GM19395 (cell line): ENCODE measurements around the gene SNPH.

Experiments
- ATAC-seq: cut with Tn5 transposase; IDR thresholded peaks from one replicate; pipeline ENCODE4 v1.9.1; 2021; ENCODE audit warnings: mild to moderate bottlenecking, moderate library complexity; ENCODE audit not compliant: unreplicated experiment

Gene SNPH

DNA sequence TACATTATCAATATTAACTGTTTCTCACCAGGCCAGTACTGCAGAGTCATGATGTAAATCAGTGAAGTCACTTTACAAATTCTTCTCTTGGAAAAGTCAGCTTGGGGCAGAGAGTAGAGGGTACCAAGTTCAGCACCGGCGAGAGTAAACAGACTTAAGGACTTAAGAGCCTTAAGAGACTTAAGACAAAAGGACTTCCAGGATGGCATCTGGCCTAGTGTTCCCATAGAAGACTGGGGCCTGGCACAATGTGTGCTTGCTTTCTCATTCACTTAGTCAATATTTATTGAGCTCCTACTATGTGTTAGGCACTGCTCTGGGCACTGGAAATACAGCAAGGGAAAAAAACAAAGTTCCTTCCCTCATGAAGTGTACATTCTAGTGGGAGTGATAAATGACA lies 1.4 kb upstream of the SNPH start:
- no peak for ATAC-seq

DNA sequence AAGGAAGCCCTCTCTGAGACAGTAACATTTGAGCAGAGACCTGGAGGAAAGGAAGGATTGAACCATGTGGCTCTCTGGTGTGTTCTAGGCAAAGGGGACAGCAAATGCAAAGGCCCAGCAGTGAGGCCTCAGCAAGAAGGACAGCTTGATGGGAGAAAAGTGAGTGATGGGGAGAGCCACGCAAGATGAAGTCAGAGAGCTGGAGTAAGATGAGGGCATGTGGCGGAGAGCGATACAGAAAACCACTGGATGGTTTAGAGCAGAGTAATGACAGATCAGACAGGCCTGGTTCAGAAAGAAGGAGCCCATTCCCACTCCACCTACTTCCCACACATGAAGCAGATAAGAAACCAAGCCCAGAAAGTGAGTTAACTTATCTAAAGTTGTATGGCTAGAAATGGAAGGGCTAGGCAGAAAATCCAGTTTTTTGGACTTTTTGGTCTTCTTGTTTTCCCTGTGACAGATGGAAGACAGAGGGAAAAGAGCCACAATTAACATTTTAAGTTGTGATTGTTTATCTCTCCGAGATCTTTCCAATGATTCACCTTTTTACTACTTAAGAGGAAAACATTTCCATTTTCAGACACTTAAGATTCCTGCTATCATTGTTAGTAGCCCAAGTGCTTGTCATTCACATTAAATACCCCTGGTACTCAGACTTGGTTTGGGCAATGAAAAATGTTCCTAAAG lies 723 bp upstream of the SNPH start:
- ATAC-seq = no peak

DNA sequence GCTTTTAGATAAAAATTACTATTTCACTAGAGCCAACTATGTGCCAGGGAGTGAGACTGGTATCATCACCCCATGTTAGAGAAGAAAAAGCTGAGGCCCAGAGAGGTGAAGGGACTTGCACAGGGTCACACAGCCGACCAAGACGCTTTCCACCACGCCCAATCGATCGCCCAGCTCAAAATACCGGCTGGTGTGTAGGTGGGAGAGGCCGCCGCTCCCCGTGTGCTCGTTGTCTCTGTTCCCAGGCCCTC lies 253 bp upstream of the SNPH start:
- no peak for ATAC-seq

DNA sequence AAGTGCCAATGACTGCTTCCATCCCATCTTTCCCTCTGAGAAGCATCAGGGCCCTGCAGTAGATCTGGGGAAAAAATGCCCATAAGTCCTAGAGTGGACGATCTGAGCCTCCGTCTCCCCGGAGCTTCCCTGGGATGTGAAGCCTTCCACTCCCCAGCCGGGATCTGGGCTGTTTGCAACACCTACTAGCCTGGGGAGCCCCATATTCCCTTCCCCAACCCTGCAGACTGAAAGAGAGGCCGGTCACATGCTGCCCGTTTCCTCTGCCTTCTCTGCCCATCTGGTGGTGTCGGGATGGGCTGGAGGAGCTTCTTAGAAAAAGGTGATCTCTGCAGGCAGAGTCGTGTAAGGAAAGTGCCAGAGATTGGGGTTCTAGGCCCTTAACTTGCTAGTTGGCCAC lies 1.1 kb downstream of the SNPH start:
- ATAC-seq = no peak

DNA sequence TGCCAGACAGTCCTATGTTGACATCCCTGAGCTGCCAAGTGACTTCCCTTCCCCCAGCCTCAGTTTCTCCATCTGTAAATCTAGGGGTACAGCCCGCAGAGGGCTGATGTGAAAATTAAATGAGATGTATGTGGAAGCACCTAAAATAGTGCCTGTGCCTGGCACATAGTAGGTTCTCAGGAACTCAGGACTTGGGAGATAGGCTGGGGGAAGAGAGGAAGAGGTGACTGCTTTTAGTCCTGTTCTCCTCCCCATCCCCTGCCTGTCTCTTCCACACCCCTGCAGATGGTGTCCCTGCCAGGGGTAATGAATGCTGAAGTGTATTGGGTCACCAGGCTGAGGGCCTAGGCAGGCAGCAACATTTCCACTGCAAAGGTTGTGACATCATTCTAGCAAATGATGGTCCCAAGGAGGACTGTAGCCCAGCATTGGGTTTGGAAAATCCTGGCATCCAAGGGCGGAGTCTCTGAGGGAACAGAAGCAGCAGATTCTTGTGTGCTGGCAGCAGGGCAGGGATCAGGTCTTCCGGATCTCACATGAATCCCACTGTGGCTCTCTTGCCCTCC lies 1.8 kb downstream of the SNPH start:
- no peak for ATAC-seq

DNA sequence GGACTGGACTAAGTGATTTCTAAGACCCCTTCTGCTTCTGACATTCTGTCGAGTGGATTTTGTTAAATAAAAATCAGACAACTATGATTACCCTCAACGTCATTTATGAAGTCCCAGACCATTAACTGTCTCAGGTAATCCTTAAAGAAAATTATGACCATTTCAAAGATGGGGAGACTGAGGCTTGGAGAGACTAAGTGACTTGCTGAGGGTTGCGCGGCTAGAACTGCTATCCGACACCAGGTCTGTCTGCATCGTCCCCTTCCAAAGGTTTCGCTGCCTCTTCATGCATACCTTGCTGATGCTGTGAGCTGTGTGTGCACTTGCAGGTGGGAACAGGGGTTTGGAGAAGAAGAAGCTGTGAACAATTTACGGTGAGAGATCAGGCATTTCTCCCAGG lies 3.1 kb downstream of the SNPH start:
- no peak for ATAC-seq

DNA sequence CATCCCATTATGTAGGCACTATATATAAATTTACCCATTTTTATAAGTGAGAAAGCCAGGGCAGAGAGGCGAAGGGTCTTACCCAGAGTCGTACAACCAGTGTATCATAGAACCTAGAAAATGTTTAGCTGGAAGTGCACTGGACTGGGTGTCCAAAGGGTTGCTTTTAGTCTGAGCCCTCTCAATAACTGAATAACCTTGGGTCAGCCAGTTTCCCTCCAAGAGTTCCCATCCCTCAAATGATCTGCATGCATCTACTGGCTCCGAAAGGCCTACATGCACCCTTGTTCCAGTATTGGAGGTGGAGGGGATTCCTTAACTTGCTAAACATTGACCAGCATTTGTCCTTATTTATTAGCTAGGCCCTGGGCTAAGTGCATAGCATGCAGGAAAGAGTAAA lies 3.8 kb downstream of the SNPH start:
- no peak for ATAC-seq

DNA sequence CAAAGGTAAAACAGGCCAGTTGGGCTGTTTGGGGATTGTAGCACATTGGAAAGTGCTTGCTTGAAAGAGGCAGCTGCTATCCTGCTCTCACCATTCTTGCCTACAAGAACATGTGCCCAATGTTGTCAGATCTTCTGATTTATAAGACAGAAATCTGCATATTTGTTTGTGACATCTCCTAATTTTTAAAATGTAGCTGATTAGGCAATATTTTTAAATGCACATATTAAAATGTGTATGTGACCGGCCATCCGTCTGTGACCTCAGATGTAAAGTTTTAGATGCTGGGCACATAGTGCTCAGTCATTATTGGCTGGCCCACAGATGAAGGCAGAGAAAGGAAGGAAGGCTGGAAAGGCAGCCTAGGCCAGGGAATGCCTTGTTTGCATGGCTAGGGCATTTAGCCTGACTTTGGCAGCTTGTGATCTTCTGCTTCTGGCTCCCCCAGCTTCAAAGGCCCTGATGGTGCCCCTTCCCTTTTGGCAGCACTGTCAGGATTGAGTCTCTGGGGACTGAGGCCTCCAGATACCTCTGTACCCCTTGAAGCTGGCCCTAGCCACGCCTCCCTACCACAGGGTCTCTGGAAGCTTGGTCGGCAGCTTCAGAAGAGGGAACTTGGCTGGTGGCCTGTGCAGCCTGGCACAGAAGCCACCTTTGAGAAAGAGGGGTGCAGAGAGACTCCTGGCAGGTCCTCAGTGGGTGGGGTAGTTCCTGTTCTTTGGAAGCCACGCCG lies 6.4 kb downstream of the SNPH start:
- ATAC-seq = no peak

DNA sequence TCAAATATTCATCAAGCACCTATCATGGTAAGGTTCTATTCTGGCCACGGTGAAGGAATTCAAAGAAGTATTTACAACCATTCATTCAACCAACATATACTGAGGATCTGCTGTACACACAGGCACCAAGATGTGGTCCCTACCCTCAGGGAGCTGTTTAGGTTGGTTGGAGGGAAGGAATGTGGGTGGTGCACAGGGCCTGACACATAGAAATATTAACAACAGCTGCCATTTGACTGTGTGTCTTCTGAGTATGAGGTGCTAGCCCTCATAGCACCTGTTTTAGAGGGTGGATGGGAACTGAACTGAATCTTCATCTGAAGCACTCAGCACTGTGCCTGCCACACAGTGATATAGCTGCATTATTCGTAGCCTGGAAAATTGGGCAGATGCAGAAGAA lies 7.3 kb downstream of the SNPH start:
- no peak for ATAC-seq

DNA sequence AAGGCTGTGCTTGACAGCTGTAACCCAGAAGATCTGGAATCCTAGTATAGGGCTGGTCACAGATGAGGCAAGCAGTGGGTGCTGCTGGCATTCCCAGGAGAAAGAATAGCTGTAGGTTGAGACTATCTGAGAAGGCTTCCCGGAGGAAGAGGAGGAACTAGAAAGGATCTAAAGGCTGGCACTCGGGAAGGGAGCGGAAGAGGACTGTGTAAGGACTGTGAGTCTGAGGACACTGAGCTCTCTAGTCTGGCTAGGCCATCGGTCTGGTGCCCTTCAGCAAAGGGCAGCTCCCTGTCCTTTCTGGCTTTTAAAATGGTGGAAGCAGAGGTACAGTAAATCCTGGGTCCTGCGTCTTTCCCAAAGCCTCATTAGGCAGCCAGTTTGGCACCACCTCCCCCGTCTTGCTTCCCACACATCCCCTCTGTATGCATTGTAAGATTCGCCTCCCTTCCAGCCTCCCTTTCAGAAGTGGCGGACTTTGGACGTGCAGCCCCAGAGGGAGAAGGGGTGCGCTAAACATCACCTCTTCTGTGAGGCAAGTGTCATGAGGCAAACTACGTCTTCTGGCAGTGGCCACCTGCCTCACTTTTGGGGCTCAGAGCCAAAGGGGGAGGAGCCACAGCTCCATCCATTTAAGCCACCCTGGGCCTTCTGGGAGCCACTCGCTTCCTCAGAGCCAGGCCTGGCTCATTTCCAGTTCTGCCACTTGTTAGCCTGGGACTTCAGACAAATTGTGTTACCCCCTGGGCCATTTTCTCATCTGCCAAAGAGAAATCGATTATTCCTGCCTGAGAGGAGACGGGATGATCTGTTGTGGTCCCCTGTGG lies 8.6 kb downstream of the SNPH start:
- ATAC-seq = no peak

DNA sequence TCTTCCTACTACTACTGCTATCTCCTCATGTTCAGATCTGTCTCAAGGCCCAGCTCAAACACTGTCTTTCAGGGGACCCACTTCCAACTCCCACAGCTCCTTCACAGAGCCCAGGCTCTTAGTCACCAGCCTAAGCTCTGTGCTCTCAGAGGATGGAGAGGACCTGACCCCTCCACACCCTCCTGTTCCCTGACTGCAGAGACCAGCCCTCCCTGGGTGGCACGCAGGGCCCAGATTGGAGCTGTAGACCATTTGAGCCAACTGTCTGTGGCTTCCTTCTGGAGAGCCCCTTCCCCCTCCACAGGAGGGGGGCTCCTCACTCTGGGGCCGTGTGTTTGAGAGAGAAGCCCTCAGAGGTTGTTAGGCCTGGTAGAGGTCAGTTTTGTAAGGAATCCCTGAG lies 9.8 kb downstream of the SNPH start:
- no peak for ATAC-seq

DNA sequence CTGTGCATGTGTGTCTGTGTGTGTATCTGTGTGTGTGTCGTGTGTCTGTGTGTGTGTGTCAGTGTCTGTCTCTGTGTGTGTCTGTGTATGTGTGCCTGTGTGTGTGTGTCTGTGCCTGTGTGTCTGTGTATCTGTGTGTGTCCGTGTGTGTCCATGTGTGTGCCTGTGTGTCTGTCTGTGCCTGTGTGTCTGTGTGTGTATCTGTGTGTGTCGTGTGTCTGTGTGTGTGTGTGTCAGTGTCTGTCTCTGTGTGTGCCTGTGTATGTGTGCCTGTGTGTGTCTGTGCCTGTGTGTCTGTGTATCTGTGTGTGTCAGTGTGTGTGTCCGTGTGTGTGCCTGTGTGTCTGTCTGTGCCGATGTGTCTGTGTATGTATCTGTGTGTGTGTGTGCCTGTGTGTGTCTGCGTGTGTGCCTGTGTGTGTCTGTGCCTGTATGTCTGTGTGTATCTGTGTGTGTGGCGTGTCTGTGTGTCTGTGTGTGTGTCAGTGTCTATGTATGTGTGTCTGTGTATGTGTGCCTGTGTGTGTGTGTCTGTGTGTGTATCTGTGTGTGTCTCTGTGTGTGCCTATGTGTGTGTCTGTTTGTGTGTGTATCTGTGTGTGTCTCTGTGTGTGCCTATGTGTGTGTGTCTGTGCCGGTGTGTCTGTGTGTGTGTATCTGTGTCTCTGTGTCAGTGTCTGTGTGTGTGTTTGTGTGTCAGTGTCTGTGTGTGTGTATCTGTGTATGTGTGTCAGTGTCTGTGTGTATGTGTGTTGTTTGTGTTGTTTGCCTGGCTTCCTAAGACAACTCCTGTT lies 11.6 kb downstream of the SNPH start:
- ATAC-seq = no peak

DNA sequence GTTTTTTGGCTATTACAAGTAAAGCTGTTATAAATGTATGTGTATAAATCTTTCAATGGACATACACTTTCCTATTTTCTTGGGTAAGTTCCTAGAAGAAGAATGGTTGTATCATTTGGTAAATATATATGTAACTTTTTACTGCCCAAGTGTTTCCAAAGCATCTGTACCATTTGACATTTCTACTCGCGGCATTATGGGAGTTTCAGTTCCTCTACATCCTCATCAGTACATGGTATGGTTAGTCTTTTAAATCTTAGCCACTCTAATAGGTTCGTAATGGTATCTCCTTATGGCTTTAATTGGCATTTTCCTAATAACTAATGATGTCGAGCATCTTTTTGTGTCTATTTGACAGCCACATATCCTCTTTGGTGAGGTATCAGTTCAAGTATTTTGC lies 12.9 kb downstream of the SNPH start:
- ATAC-seq = no peak

DNA sequence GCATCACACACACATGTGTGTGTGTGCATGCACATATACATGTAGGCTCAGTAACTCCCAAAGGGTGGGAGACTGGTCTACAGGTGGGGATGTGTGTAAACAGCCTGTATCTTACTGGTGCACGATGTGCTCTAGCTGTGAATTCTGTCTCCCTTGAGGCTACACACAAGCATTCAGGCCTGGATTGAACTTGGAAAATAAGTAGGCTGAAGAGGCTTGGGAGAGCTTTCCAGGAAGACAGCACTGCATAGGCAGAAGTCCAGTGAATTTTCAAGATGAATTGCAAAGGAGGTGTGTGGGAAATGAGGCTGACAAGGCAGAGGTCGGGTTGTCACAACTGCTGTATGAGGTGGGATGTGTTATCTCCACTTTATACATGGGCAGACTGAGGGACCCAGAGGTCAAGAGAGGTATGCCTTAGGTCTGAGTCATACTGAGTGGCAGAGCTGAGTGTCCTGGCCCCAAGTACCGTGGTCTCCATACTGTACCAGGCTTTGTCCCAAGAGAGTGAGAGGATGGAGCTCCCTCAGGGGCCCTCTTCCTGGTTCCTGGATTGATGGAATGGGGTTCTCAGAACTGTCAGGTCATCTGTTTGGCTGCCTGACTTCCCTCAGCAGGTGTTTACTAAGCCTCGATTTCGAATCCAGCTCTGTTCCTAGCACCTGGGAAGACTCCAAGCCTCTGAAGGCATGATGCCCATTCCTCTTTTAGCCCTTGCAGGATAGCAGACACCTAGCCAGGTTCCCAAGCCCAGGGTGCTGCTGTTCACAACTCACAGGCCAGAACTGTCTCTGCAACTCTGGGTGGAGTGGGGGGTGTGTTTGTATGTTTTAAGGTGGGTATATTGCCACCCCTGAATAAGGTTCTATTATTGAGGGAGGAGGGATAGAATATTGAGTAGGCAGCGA lies 14.4 kb downstream of the SNPH start:
- ATAC-seq = no peak

DNA sequence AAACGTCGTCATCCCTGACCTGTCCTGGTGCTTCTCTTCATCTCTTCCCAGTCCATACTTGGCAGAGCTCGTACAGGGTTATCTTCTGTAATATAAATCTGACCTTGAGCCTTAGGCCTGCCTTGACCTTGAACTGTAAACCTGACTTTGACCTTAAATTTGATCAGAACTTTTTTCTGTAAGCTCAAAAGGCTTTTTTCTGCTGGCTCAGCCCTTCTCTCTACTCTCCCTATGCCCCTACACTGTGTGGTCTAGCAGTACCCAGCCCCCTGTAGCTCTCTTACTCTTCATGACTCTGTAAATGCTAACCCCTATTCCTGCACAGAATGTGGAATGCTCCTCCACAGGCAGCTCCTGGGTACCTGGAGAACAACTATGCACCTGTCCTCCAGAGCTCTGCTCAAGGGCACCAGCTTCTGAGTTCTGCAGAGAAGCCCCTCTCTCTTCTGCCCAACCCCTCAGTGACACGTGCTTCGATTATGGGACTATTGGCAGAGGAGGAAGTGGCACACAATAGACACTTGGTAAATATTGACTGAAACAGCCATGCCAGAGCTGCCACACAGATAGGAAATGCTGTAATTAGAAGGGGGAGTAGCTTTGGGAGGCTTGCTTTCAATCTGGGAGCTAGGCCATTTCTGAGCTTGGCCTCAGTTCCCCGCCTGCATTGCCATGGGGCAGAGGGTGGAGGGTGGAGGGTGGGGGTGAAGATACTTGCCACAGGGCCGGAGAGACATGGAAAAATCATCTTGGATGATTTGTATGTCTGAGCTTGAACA lies 15.4 kb downstream of the SNPH start:
- no peak for ATAC-seq

DNA sequence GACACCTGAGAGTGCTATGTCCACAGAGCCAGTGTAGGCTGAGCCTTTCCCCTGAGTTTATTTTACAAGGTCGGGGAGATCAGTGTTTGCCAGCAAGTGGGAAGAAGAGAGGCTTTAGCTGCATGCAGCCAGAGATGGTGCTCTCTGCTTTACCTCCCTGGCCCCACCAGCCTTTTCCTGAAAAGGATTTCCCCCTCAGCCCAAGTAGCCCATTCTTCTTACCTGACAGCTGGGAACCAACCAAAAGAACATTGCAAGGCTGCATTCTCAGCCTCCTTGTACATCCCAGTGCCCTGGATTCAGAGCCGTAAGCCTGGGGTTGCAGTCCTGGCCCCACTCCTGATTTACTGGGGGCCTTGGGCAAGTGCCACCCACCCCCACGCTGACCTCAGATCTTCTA lies 16.9 kb downstream of the SNPH start:
- ATAC-seq = no peak

DNA sequence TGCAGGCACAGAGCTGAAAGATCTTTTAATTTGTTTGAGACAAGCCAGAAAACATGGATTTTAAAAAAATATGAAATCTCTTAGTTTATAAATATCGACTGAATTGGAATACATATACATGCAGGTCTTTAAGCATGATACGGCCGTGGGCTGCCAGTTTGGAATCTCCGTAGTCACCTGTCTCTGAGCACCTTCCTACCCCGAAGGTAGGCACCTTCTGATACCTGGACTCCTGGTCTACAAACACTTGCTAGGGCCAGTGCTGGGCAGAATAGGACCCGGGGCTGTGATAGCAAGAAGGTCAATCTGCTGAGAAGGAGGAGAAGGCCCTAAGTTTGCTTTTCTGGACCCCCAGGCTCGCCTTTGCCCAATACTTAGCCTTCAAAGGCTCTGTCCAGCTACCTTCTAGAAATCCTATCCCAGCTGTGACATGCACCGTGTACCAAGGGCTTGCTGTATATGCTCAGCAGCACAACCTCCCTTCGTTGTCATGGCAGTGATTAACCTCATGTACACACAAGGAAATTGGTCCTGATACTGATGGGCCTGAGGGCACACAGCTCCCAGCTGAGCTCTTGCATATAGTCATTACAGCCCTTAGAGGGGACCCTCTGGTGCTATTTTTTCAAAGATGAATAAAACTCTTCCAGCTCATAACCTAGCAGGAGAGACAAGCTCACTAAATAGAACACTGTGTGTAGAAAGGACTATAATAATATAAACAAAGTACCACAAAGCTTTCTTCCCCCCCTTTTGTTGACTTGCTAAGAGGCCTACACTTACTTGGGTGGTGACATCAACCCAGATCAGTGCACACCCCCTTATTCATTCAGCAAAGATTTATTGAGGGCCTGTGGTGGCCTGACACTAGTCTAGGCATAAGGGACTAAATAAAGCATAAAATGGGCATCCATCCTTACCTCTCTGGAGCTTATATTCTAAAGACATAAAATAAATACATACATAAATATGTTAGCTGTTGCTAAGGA lies 17.7 kb downstream of the SNPH start:
- ATAC-seq = no peak
